Hematopoietic multipotent progenitor cell treated with erythropoietin and hydrocortisone succinate and interleukin-3 and kit ligand, for 6 days (in vitro differentiated cells): ENCODE data around the gene ADAMTSL2.

ENCODE experiments used
- DNase-seq: peaks from one replicate; pipeline ENCODE4 v3.0.0-alpha.2; 2015

Gene ADAMTSL2

DNA sequence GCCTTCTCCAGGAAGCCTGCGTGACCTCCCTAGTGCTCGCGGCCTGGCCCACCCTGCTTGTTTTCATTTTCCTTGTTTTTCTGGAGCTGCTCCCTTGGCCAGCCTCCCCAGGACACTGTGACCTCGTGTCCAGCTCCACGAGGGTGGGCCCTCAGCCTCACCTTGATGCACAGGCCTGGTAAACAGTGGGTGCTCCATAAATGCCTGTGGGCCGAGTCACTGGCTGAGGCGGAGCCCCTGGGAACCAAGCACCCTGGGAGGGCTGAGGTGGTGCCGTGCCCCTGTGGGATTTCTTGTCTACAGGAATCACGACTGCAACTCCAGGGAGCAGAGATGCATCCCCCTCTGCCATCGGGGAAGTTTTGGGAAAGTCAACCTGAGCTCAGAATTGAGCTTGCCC, 57.5 kb downstream of the ADAMTSL2 start:
- DNase-seq = no peak

DNA sequence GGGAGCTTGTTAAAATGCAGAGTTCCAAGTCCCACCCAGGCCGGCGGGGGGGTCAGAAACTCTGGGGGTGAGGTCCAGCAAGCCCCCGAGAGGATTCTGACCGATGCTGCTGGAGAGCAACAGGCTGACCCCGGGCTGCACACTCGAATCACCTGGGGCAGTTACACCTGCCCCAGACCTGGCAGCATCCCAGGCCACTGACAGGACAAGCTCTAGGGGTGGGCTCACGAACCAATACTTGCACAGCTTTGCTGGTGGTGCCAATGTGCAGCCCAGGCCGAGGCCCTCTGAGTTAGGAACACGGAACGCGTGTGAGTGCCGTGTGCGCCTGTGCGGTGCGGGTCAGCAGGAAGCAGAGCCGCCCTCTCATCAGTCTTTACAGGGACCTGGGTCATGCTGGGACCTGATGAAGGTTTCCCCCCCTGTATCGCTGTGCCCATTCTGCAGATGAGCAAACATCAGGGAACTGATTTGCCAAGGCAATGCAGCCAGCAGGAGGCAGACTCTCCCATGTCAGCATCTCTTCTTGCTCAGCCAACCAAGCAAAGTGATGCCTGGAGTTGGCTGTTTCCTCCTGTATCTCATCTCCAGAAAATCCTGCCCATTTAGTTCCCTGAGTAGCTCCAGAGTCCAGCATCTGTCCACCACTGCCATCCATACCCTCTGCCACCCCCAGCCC, 58.4 kb downstream of the ADAMTSL2 start:
- DNase-seq = no peak

DNA sequence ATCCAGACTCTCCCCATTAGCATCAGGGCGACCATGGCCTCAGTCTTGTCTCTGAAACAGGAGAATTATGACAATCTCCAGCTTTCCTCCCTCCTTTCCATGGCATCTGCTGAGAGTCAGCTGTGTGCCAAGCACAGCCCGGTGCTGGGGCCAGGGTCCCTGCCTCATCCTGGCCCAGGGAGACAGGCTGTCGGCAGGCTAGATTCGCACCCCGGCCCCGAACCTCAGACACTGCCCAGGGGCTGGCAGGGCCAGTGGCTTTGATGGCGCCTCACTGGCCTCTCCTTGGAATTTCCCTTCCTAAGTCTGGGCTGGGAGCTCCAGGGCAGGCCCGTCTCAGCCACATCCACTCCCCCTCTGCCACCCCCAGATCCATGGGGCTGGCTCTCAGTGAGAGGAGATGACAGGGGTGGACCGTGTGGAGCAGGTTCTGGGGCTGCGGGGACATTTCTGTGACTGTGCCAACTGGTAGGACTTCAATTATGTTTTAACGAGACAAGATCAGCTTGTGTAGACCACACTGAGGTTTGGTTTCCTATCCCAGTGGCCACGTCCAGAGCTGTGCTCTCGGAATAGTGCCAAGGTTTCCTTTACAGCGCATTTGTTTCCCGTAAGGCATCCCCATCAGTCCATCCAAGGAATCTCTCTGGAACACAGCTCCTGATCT, 59.2 kb downstream of the ADAMTSL2 start:
- DNase-seq = no peak

DNA sequence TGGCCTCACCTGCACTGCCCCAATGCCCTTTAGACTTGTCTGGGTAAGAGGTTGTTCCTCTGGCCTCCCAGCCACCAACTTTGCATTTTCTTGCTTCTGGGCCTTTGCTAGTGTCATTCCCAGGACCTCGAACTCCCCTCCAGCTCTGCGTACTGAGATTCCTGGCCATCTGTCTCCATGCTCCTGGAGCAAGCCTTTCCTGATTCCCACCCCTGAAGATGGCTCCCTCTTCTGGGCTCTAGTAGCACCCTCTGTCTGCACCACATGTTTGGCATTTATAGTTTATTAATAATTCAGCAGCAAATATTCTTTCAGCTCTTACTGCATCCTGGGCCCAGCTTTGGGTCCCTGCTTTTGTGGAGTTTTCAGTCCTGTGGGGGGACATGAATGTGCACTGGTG, 59.8 kb downstream of the ADAMTSL2 start:
- no peak for DNase-seq

DNA sequence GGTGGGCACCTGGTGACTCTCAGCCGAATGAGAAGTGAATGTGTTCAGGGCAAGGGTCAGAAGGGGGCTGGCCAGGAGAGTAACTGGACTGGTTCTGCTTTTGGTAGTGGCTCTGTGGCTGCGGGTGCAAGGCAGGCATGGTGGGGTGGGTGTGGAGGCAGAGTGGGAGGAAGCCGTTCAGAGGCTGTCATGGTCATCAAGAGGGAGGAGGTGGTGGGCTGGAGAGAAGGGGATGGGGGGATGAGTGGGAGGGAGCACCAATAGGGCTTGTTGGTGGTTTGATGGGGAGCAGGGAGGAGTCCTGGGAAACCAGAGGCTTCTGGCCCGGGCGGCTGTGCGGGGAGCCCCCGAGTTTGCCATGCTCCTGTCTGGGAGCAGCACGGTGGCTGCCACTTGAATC, 61.4 kb downstream of the ADAMTSL2 start:
- no peak for DNase-seq

DNA sequence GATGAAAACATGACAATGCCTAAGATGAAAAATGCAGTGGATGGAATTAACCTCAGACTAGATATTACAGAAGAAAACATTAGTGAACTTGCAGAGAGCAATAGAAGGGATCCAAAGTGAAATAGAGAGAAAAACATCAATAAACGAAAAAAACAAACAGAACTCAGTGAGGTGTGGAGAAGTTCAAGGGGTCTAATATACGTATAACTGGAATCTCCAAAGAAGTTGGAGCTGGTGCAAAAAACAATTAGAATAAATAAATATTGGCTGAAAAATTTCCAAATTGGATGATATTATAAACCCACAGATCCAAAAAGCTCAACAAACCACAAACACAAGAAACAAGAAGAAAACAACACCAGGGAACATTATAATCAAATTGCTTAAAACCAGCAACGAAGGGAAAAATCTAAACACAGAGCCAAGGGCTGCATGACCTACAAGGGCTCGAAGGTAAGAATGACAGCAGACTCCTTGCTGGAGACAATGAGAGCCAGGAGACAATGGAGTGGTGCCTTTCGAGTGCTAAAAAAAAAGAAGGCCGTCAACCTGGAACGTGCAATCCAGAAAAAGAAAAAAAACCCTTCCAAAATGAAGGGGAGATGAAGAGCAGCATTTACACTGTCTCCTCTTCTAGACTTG, 62.9 kb downstream of the ADAMTSL2 start:
- peak; percentile 25 for DNase-seq

DNA sequence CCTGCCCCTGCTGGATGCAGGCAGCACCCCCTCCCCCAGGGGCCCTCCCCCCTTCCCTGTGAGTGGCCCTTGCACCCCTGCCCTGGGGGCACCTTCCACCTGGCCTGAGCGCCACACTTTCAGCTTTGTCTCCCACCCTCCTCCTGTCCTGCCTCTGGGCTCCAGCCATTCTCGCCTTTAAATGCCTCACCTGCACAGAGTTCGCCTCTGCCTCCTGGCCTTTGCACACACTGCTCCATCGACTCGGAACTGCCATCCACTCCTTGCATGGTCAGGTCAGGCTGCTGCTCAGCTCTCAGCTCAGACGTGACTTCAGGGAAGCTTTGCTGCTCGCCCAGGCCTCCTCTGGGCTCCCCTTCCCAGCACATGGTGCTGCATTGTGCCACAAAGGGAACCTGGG, 64.5 kb downstream of the ADAMTSL2 start:
- no peak for DNase-seq

DNA sequence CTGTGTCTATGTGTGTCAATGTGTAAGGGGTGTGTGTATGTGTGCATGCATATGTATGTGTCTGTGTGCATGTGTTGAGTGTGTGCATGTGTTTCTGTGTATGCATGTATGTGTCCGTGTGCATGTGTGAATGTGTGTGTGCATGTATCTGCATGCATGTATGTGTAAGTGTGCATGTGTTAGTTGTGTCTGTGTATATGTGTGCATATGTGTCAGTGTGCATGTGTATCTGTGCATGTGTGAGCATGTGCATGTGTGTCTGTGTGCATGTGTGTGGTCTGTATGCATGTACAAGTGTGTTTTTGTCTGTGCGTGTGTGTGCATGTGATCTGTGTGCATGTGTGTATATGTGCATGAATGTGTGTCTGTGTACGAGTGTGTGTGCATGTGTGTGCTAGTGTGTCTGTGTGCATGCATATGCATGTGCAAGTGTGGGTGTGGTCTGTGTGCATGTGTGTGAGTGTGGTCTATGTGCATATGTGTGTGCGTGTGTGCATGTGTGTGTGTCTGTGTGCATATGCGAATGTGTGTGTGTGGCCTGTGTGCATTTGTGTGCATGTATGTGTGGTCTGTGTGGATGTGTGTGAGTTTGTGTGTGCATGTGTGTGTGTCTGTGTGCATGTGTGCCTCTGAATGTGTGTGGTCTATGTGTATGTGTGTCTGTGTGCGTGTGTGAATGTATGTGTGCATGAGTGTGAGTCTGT, 65.1 kb downstream of the ADAMTSL2 start:
- no peak for DNase-seq

DNA sequence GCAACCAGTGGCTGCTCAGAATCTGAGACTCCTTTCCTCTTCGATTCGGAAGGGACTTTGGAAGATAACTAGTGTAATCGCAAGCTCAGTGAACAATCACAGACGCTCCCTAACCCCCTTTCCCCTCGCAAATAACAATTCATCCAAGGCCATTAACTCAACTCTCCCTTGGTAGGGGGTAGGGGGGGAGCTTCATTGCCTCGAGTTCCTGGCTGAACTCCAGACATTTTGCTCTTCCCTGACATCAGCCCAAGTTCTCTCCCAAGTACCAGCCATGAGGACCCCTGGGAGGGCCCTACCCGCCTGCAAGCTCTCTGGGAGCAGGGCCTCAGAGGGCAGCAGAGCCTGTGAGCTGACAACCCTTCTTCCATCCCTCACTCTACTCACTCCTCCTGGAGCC, 66.2 kb downstream of the ADAMTSL2 start:
- no peak for DNase-seq

DNA sequence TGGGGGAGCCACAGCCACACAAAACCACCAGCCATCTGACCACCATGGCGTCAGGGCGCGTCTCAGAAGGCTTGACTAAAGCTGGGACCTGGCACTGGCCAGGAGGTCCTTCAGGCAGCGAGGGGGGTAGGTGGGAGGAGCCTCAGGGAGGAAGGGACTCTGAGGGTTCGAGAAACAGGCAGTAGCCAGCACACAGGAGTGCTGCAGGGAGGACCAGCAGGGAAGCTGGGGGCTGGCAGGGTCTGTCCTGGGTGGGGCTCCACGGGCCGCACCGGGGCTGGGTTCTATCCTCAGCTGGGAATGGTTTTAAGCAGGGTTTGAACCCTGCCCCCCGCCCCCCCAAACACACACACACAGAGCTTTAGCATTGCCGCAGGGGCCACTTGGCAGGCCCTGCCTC, 67.2 kb downstream of the ADAMTSL2 start:
- DNase-seq = no peak

DNA sequence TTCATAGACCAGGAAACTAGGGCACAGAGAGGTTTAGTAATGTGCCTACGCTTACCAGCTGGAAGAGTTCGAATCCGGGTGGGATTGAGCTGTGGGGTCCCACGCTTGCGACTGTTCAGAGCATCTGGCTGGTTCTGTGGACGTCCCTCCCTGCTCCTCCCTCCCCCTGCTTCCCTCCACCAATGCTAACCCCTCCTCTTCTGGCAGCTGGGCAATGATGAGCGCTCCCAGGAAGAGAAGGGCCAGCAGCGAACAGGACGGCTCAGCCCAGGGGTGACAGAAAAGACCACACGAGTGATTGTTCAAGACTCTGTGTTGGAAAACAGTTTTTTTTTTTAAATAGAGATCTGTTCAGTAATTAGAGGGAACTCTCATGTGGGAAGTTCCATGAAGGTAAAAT, 67.8 kb downstream of the ADAMTSL2 start:
- DNase-seq = no peak

DNA sequence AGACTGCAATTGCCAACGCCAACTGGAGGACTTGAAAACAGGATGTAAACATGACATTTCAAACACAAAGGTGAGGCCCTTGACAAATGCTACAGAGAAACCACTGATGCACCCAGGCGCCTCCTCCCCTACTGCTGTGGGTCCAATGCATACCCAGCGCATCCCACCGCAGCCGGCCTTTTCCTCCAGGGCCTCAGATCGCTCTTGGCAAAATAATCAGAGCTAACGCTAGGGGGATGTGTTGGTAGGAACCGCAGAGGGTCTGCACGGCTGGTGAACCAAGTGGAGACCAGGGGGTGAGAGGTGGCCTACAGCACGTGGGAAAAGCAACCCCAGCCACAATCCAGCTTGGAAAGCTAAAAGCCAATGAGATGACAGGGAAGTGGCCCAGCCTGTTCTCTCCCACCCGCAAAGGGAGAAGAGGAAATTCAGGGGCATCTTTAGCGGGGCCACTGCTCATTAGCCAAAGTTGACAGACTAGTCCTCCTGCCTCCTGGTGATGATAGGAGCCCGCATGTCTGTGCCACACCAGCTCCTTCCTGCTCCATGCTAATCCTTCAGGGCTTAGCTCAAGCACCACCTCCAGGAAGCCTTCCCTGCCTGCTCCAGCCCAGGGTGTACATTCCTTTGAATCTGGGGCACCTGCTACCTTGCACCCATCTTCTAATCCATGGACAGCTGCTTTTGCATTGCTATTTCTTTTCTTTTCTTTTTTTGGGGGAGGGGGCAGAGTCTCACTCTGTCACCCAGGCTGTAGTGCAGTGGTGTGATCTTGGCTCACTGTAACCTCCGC, 68.8 kb downstream of the ADAMTSL2 start:
- DNase-seq = no peak

DNA sequence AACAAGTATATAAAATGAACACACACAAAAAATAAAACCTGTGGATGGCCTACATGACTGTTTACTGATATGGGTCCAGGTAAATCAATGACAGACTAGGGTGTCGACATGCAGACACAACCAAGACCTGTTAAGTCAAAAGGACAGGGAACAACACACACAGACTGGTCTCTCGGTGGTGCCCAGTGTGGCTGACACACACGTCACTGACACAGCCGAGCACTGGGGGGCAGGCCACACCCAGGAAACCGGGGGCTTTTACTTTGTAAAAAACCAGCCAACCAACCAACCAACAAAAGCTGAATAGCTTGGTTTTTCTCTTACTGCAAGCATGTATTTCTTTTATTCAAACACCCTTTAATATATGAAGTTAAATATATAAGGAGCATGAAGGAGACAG, 69.7 kb downstream of the ADAMTSL2 start:
- peak; percentile 19 for DNase-seq

DNA sequence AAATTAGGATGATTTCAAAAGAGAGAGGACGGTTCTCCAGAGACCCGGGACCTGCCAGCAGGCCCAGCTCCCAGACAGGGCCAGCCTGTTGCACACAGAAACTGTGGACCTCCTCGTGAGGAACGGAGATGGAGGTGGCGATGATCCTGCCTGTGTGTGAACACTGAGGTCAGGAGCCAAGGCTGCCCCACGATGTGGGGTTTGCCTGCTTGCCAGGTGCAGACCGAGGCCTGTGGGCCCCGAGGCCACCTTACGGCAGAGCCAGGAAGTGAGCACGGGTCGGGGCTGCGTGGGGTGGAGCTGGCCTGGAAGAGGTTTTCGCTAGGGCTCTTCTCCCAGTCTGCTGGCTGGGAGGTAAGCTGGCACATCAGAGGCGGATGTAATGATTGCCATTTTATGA, 70.4 kb downstream of the ADAMTSL2 start:
- DNase-seq = no peak

DNA sequence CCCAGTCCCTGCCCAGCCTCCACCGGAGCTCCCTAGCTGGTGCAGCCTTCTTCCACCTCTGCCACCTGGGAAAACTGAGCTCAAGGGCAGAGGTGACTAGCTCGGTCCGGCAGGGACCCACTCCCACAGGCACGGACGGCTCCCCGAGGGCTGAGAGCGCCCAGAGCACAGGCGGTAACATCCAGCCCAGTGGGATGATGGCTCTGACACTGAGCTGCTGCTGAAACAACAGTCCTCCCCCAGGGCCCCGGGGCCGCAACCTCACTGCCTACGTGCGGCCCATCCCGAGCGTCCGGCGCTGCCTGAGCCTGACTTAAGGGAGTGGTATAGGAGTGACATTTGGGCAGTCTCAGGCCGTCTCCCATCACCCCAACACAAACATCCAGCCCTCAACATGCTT, 70.9 kb downstream of the ADAMTSL2 start:
- no peak for DNase-seq

DNA sequence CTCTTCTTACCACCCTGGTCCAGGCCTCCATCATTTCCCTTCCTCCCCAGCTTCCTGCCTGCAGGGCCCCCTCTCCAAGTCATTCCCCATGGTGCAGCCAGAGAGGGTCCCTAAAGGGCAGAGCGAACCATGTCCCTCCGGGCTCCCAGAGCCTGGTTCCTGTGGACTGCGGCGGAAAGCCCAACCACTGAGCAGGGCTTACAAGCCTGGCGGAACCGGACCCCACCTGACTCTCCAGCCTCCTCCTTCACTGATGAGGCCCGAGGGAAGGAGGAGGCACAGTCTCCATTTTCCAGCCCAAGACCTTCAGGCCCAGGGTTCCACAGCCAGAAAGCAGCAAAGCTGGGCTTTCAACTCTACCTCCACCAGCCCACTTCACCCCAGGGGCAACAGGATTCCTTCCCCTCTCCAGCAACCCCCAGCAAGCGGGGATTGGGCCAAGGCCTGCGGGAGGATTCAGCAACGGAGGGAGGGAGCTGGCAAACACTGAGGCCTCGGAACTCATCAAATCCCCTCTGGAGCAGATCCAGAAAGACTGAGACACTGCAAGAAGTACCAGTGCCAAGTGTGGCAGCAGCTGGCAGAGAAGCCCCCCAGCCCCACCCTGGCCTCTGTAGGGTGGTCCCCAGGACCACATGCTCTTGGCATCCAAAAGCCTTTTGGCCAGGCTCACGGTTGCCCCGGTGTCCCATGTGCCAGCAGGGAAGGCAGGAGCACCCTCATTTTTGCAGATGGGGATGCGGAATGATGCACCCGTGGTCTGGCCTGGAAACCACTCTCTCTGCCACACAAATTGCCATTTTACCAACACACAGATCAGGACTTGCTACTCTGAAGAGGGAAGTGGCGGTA, 71.6 kb downstream of the ADAMTSL2 start:
- DNase-seq = no peak

DNA sequence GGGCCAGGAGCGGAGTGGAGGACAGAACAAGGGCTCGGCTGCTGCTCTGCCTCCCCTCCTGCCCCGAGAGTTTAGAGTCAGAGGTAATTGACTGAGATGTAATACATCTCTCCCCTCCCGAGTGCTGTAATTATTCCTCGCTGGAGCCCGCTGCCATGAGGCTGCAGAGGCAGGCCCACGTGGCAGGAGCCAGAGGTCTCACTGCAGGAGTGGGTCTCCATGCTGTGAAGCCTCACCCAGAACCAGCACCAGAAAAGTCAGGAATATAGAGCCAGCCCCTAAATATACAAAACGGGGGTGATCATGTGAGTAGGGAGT, 72.2 kb downstream of the ADAMTSL2 start:
- DNase-seq = no peak

DNA sequence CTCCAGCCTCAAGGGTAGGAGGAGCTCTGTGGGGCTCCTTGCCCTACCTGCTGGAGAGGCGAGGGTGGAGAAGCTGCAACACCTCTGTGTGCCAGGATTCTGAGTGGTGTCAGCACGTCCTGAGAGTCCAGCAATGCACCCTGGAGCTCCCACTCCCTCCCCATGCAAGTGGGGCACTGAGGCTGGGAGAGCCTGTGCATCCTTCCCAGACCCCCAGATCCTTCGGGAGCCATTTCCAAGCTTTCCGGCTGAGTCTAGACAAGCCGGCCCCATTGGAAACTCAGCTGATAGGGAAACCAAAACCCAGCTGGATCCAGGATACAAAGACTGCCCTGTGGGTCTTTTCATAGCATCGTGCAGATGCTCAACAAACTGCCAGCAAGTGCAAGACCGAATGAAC, 72.9 kb downstream of the ADAMTSL2 start:
- DNase-seq = no peak

DNA sequence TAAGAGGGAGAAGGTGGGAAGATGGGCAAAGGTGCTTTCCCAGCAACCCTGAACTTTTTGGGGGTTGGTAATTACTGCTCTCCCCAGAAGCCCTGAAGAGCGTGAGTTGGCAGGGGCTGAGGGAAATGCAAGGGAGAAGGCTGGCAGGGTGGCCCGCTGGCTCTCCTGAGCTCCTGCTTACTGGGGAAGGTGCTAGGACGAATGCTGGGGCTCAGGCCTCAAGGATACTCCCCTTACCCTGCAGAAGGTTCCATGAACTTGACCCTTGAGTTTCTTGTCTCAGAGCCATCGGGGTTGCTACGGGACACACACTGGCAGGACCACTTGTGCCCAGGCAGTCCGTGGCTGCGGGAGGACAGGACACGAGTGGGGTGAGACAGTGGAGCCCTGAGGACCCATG, 73.5 kb downstream of the ADAMTSL2 start:
- DNase-seq = no peak

DNA sequence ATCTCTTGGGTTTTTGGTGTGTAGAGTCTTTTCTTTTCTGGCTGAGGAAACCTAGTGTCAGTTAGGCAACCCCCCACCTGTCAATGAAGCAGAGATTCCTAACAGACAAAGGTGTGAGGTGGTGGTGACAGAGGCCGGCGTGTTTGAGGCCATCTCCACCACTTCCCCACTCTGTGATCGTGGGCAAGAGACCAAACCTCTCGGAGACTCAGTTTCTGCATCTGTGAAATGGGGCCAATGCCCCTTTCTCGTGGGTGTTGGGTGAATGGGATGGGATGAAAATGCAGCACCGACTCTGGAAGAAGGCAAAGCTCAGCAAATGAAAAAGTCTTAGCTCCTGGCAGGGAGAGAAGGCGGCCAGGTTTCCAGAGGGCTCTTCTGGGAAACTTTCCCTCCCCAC, 73.9 kb downstream of the ADAMTSL2 start:
- no peak for DNase-seq

DNA sequence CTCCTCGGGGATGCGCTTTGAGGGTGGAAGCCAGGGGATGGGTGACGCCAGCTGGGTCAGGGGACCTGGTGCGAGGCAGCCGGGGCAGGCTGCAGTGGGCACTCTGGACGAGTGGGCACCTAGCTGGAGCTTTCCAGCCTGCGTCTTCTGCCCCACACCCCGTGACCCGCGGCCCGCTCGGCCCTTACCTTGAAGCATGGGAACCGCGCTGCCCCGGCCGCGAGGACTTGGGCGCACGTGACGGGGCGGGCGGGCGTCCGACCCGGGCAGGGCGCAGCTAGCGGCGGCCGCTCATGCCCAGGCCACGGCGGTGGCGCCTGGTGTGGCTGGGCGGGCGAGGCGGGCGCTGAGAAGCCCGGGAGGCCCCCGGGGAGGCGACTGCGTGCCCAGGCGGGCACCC, 74.4 kb downstream of the ADAMTSL2 start:
- no peak for DNase-seq
